RCC 7860 (cell line): ENCODE measurements around the gene LCK.
"Not testable (repeated sequence)": the region's sequence is repeated elsewhere in the genome, so short reads cannot be mapped to it uniquely, and the experiment has no call there.

Experiments
- DNase-seq: peaks from one replicate; pipeline ENCODE4 v3.0.0-alpha.2; 2015; ENCODE audit warnings: low spot score
- FAIRE-seq: peaks from 2 replicates; lab custom pipeline; 2012; peaks lifted over from hg19 to GRCh38; lab: Jason Lieb, UNC

Gene LCK

GRCh38 chr1:32239337-32239736 lies 11.7 kb upstream of the LCK start:
- FAIRE-seq (no peak), DNase-seq (no peak)

GRCh38 chr1:32239790-32240139 lies 11.3 kb upstream of the LCK start:
- no peak for FAIRE-seq
- no peak for DNase-seq

- no peak for FAIRE-seq
- DNase-seq: no peak
These were observed 10.7 kb upstream of the LCK start for GRCh38 chr1:32240140-32240951.

- FAIRE-seq: no peak
- peak; percentile 33 for DNase-seq
These were observed 9.9 kb upstream of the LCK start for GRCh38 chr1:32241001-32241763.

GRCh38 chr1:32242341-32242851 lies 8.7 kb upstream of the LCK start:
- DNase-seq: no peak
- FAIRE-seq: no peak

GRCh38 chr1:32246888-32247273 lies 4.2 kb upstream of the LCK start, which contains the start of gene FAM167B:
TSS of gene FAM167B (plus strand) at chr1:32247222. CDS start at chr1:32247422, 200 bp downstream.
- DNase-seq (no peak), FAIRE-seq (no peak)

- FAIRE-seq (no peak), DNase-seq (no peak)
These were observed 3.6 kb upstream of the LCK start for GRCh38 chr1:32247452-32247851.

- FAIRE-seq (no peak), DNase-seq (no peak)
These were observed 2.8 kb upstream of the LCK start for GRCh38 chr1:32247983-32248889.

- DNase-seq (peak; percentile 73), FAIRE-seq (peak; percentile 37)
These were observed 1.1 kb upstream of the LCK start for GRCh38 chr1:32249831-32250525.

- no peak for FAIRE-seq
- DNase-seq: no peak
These were observed 4.3 kb downstream of the LCK start for GRCh38 chr1:32255072-32256071.

GRCh38 chr1:32256473-32257226 lies 5.6 kb downstream of the LCK start:
- DNase-seq: no peak
- no peak for FAIRE-seq

GRCh38 chr1:32257227-32257508 lies 6.1 kb downstream of the LCK start:
- no peak for DNase-seq
- FAIRE-seq: no peak

GRCh38 chr1:32263236-32263593 lies 12.2 kb downstream of the LCK start:
- not testable (repeated sequence) for DNase-seq, FAIRE-seq

- no peak for FAIRE-seq
- DNase-seq: no peak
These were observed 12.7 kb downstream of the LCK start for GRCh38 chr1:32263744-32264143.

- DNase-seq: no peak
- FAIRE-seq: no peak
These were observed 14.8 kb downstream of the LCK start for GRCh38 chr1:32265846-32266245.

- no peak for FAIRE-seq
- DNase-seq: no peak
These were observed 16.0 kb downstream of the LCK start for GRCh38 chr1:32266921-32267591.

GRCh38 chr1:32269744-32270143 lies 18.7 kb downstream of the LCK start:
- no peak for DNase-seq
- FAIRE-seq: no peak
